ENCODE data around the gene PRPF40A. TPM values are rescaled to one million over a fixed set of nuclear protein-coding genes. Genes with fewer than 3 reads are reported as not detected.

The PRPF40A gene
- total RNA-seq, 1 experiment from 2014 or later = 127 TPM

DNA sequence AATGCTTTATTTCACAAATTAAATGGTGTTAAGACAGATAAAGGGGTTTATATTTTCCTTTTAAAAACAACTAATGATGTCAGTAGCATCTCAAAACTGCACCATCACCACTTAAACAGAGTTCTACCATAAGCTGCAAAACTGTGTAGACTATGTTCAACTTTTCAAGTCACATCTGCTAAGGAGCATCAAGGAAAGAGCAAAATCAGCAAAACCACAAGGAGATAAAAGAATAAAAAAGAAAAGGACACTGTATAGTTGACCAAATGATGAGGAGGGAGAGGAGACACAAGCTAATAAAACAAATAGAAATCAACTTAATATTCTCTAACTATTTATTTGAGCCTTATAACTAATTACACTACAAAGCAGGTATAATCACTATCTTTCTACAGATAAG lies 33.9 kb downstream of the PRPF40A start:
- Mint-ChIP-seq H3K9me3 (ENCODE audit: unreplicated experiment) (peaks cover 10% of the 10 kb centered on the region), H3K4me3 (ENCODE audit: unreplicated experiment) (no peak overlapping the region), H3K4me1 (ENCODE audit: low read depth, unreplicated experiment) (no peaks in the 10 kb centered on the region), H3K36me3 (ENCODE audit: insufficient read depth, unreplicated experiment) (peaks cover 68% of the 10 kb centered on the region), H3K27me3 (ENCODE audit: insufficient read depth, unreplicated experiment) (no peaks in the 10 kb centered on the region), H3K27ac (ENCODE audit: unreplicated experiment) (no peak overlapping the region)
- ChIA-PET CTCF (no interaction called here), POLR2A (no interaction called here)
- TF ChIP-seq, protein P1, sequence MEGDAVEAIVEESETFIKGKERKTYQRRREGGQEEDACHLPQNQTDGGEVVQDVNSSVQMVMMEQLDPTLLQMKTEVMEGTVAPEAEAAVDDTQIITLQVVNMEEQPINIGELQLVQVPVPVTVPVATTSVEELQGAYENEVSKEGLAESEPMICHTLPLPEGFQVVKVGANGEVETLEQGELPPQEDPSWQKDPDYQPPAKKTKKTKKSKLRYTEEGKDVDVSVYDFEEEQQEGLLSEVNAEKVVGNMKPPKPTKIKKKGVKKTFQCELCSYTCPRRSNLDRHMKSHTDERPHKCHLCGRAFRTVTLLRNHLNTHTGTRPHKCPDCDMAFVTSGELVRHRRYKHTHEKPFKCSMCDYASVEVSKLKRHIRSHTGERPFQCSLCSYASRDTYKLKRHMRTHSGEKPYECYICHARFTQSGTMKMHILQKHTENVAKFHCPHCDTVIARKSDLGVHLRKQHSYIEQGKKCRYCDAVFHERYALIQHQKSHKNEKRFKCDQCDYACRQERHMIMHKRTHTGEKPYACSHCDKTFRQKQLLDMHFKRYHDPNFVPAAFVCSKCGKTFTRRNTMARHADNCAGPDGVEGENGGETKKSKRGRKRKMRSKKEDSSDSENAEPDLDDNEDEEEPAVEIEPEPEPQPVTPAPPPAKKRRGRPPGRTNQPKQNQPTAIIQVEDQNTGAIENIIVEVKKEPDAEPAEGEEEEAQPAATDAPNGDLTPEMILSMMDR (IDR thresholded peaks at IDR 0.05; ENCODE audit: insufficient read depth in 1 of 2, low read depth in 1 of 2, low read length in 1 of 2, severe bottlenecking in 1 of 2, unreplicated experiment in 1 of 2) = no peak
- no peaks in the 10 kb centered on the region for H3K4me1 ChIP-seq
- BruUV-seq (replicated peaks) = no TSS peak
- H3K4me3 ChIP-seq (ENCODE audit: low read depth, low read length) = no peak overlapping the region
- H3K36me3 ChIP-seq (ENCODE audit: control insufficient read depth, insufficient read depth, low read length) = no peaks in the 10 kb centered on the region
- no peak for DNase-seq
- no peaks in the 10 kb centered on the region for H3K27me3 ChIP-seq (replicated peaks; ENCODE audit: control insufficient read depth, insufficient read depth, low read length)
- intact Hi-C loops (cut with micrococcal nuclease; ENCODE audit: unreplicated experiment) = no loop called here
- H3K9me3 ChIP-seq = no peaks in the 10 kb centered on the region

- Histone ChIP-seq H3K27me3 (replicated peaks; ENCODE audit: control insufficient read depth, insufficient read depth, low read length) (no peaks in the 10 kb centered on the region), H3K36me3 (ENCODE audit: control insufficient read depth, insufficient read depth, low read length) (no peaks in the 10 kb centered on the region), H3K4me1 (no peaks in the 10 kb centered on the region), H3K4me3 (ENCODE audit: low read depth, low read length) (no peak overlapping the region), H3K9me3 (no peaks in the 10 kb centered on the region)
- Mint-ChIP-seq H3K4me1 (ENCODE audit: low read depth, unreplicated experiment) (no peaks in the 10 kb centered on the region), H3K27ac (ENCODE audit: unreplicated experiment) (no peak overlapping the region), H3K27me3 (ENCODE audit: insufficient read depth, unreplicated experiment) (no peaks in the 10 kb centered on the region), H3K9me3 (ENCODE audit: unreplicated experiment) (peaks cover 10% of the 10 kb centered on the region), H3K36me3 (ENCODE audit: insufficient read depth, unreplicated experiment) (peaks cover 62% of the 10 kb centered on the region), H3K4me3 (ENCODE audit: unreplicated experiment) (no peak overlapping the region)
- DNase-seq = no peak
- ChIA-PET POLR2A (no interaction called here), CTCF (no interaction called here)
- TF ChIP-seq, protein P1 (IDR thresholded peaks at IDR 0.05; ENCODE audit: insufficient read depth in 1 of 2, low read depth in 1 of 2, low read length in 1 of 2, severe bottlenecking in 1 of 2, unreplicated experiment in 1 of 2) = no peak
- no TSS peak for BruUV-seq (replicated peaks)
- intact Hi-C loops (cut with micrococcal nuclease; ENCODE audit: unreplicated experiment) = no loop called here
Measured at GRCh38 chr2:152682663-152683062, 34.6 kb downstream of the PRPF40A start.

DNA sequence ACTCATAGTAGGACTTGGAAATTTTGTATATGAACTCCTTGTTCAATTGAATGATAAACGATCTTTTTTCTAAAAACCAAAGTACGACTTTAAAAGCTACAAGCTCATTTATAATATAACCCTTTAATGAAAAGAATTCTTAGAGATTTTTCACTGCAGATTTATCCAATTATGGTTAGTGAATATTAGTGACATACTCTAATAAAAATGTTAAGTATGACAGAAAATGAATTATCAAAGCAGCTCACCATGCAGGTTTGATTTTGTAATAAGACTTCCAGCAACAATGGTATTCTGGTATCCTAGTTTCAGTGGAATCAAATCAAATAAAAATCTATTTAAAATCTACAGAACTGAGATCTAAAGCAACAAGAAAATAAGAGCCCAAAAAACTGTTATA lies 38.5 kb downstream of the PRPF40A start:
- H3K36me3 Mint-ChIP-seq (ENCODE audit: insufficient read depth, unreplicated experiment) = peaks cover 61% of the 10 kb centered on the region
- H3K9me3 Mint-ChIP-seq (ENCODE audit: unreplicated experiment) = peaks cover 9% of the 10 kb centered on the region
- Histone ChIP-seq H3K9me3 (no peaks in the 10 kb centered on the region), H3K4me1 (no peaks in the 10 kb centered on the region), H3K4me3 (ENCODE audit: low read depth, low read length) (no peak overlapping the region), H3K36me3 (ENCODE audit: control insufficient read depth, insufficient read depth, low read length) (peaks cover 3% of the 10 kb centered on the region; the same call in 1 of the 2 replicates), H3K27me3 (replicated peaks; ENCODE audit: control insufficient read depth, insufficient read depth, low read length) (no peaks in the 10 kb centered on the region)
- TF ChIP-seq, protein P1 (IDR thresholded peaks at IDR 0.05; ENCODE audit: insufficient read depth in 1 of 2, low read depth in 1 of 2, low read length in 1 of 2, severe bottlenecking in 1 of 2, unreplicated experiment in 1 of 2) = no peak
- H3K4me3 Mint-ChIP-seq (ENCODE audit: unreplicated experiment) = no peak overlapping the region
- ChIA-PET POLR2A (no interaction called here), CTCF (no interaction called here)
- no peak overlapping the region for H3K27ac Mint-ChIP-seq (ENCODE audit: unreplicated experiment)
- H3K4me1 Mint-ChIP-seq (ENCODE audit: low read depth, unreplicated experiment) = no peaks in the 10 kb centered on the region
- no peaks in the 10 kb centered on the region for H3K27me3 Mint-ChIP-seq (ENCODE audit: insufficient read depth, unreplicated experiment)
- no TSS peak for BruUV-seq (replicated peaks)
- intact Hi-C loops (cut with micrococcal nuclease; ENCODE audit: unreplicated experiment) = no loop called here
- no peak for DNase-seq
